Measurements from ENCODE around the gene PNPLA1. TPM values are rescaled to one million over a fixed set of nuclear protein-coding genes. Genes with fewer than 3 reads are reported as not detected.

PNPLA1 gene
- total RNA-seq, 2 donors from 2014 or later = not detected

DNA sequence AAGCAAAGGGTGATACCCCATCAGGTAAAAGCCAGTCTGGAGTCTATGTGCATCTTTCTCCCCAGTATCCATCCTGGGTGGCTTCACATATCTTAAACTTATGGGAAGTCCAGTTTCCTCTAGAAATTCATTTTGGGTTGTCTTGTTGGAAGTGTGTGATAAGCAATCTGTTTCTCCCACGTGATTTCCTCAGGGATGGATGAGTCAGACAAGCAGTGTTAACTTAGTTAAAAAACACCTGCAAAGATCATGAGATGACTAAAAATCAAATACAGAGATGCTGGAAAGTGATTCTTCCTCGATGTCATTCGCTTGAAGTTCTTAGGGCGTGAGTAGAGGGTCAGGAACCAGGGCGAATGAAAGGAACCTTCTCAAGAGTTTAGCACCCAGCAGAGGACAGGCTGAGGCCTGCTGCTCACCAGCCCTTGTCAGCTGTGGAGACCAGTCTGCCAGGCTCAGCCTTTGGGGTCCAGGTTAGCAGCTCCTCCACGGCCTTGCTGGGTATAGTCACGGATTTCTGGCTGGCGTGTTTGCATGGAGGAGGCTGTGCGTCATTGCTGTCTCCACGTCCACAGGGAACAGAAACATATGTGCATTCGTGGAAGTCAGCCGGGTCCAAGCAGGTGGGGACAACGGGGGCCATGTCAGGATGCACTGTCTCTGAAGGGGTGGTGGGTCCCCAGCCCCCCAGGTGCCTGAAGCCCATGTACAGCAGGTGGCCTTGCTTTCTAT lies 2.8 kb upstream of the PNPLA1 start:
- no peak overlapping the region for H3K9ac ChIP-seq (ENCODE audit: extremely low read depth, low read length, poor library complexity, severe bottlenecking)
- peaks cover 14% of the 10 kb centered on the region for H3K9me3 ChIP-seq (ENCODE audit: control insufficient read depth, low read length)
- no peaks in the 10 kb centered on the region for H3K27me3 ChIP-seq (ENCODE audit: control insufficient read depth, insufficient read depth, low read length, poor library complexity, severe bottlenecking)
- Mint-ChIP-seq H3K27ac (no peak overlapping the region), H3K4me3 (no peak overlapping the region), H3K36me3 (ENCODE audit: low read depth) (no peaks in the 10 kb centered on the region), H3K9me3 (peaks cover 5% of the 10 kb centered on the region), H3K27me3 (ENCODE audit: insufficient read depth) (peaks cover 20% of the 10 kb centered on the region), H3K4me1 (peaks cover 7% of the 10 kb centered on the region)
- H3K4me1 ChIP-seq (ENCODE audit: control insufficient read depth, insufficient read depth, low read length) = no peaks in the 10 kb centered on the region
- H3K27ac ChIP-seq (ENCODE audit: low read depth, low read length) = no peak overlapping the region
- DNase-seq = no peak
- 92 to 94% methylated on average over 13 of the region's 13 CpGs for WGBS, 2 experiments (ENCODE audit: insufficient coverage in 1 of 2, insufficient read length in 1 of 2)
- H3K36me3 ChIP-seq (ENCODE audit: control insufficient read depth, insufficient read depth, low read length) = no peaks in the 10 kb centered on the region
- TF ChIP-seq, protein P1, sequence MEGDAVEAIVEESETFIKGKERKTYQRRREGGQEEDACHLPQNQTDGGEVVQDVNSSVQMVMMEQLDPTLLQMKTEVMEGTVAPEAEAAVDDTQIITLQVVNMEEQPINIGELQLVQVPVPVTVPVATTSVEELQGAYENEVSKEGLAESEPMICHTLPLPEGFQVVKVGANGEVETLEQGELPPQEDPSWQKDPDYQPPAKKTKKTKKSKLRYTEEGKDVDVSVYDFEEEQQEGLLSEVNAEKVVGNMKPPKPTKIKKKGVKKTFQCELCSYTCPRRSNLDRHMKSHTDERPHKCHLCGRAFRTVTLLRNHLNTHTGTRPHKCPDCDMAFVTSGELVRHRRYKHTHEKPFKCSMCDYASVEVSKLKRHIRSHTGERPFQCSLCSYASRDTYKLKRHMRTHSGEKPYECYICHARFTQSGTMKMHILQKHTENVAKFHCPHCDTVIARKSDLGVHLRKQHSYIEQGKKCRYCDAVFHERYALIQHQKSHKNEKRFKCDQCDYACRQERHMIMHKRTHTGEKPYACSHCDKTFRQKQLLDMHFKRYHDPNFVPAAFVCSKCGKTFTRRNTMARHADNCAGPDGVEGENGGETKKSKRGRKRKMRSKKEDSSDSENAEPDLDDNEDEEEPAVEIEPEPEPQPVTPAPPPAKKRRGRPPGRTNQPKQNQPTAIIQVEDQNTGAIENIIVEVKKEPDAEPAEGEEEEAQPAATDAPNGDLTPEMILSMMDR (conservative IDR thresholded peaks at IDR 0.05) = no peak
- H3K4me3 ChIP-seq (ENCODE audit: low read length) = no peak overlapping the region

GRCh38 chr6:36267731-36268477 lies 2.0 kb upstream of the PNPLA1 start:
- TF ChIP-seq, protein P1 (conservative IDR thresholded peaks at IDR 0.05) = no peak
- no peaks in the 10 kb centered on the region for H3K4me1 ChIP-seq (ENCODE audit: control insufficient read depth, insufficient read depth, low read length)
- H3K27ac Mint-ChIP-seq = no peak overlapping the region
- peaks cover 14% of the 10 kb centered on the region for H3K9me3 ChIP-seq (ENCODE audit: control insufficient read depth, low read length)
- H3K4me3 ChIP-seq (ENCODE audit: low read length) = no peak overlapping the region
- no peaks in the 10 kb centered on the region for H3K36me3 Mint-ChIP-seq (ENCODE audit: low read depth)
- no peak for DNase-seq
- H3K27me3 ChIP-seq (ENCODE audit: control insufficient read depth, insufficient read depth, low read length, poor library complexity, severe bottlenecking) = no peaks in the 10 kb centered on the region
- H3K36me3 ChIP-seq (ENCODE audit: control insufficient read depth, insufficient read depth, low read length) = no peaks in the 10 kb centered on the region
- peaks cover 5% of the 10 kb centered on the region for H3K9me3 Mint-ChIP-seq
- no peak overlapping the region for H3K27ac ChIP-seq (ENCODE audit: low read depth, low read length)
- H3K4me3 Mint-ChIP-seq = no peak overlapping the region
- peaks cover 20% of the 10 kb centered on the region for H3K27me3 Mint-ChIP-seq (ENCODE audit: insufficient read depth)
- H3K9ac ChIP-seq (ENCODE audit: extremely low read depth, low read length, poor library complexity, severe bottlenecking) = no peak overlapping the region
- H3K4me1 Mint-ChIP-seq = peaks cover 11% of the 10 kb centered on the region
- WGBS, 2 experiments (ENCODE audit: insufficient coverage in 1 of 2, insufficient read length in 1 of 2) = 93 to 100% methylated on average over 2 to 4 of the region's 4 CpGs

DNA sequence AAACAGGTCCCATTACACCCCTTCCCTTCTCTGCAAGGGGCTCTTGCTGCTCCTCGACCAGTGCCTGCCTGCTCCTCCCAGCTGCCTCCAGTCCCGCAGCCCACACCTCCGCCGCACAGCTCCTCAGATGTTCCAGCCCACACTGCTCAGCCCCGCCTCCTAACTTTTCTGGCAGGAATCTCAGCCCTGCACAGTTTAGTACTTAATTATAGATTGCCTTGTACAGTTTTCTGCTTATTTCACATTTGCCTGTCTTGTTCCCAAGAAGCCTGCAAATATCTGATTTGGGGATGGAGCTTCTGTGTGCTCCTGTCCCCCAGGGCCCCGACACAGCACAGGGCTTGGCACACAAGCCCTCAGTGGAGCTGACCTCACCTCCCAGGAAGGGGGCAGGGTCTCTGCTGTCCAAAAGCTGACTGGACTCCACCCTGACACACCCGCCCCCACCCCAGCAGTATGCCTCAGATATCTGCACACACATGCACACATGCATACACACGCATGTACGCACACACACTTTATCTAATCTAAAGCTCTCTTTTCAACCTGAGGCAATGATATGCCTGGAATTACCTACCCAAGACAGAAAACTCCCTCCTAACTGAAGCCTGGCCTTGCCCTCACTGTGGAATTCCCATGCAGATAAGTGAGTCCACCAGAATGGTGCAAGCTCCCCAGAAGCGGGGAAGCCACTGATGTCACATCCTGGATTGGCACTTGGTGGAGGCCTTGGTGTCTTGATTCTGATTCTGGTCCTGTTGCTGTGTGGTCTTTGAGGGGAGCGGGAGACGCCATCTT lies 1.2 kb upstream of the PNPLA1 start:
- peaks cover 14% of the 10 kb centered on the region for H3K4me1 Mint-ChIP-seq
- Histone ChIP-seq H3K27me3 (ENCODE audit: control insufficient read depth, insufficient read depth, low read length, poor library complexity, severe bottlenecking) (no peaks in the 10 kb centered on the region), H3K9me3 (ENCODE audit: control insufficient read depth, low read length) (peaks cover 14% of the 10 kb centered on the region), H3K9ac (ENCODE audit: extremely low read depth, low read length, poor library complexity, severe bottlenecking) (no peak overlapping the region), H3K27ac (ENCODE audit: low read depth, low read length) (no peak overlapping the region), H3K4me3 (ENCODE audit: low read length) (no peak overlapping the region), H3K36me3 (ENCODE audit: control insufficient read depth, insufficient read depth, low read length) (no peaks in the 10 kb centered on the region), H3K4me1 (ENCODE audit: control insufficient read depth, insufficient read depth, low read length) (no peaks in the 10 kb centered on the region)
- H3K9me3 Mint-ChIP-seq = peaks cover 5% of the 10 kb centered on the region
- DNase-seq = no peak
- no peak overlapping the region for H3K4me3 Mint-ChIP-seq
- peaks cover 22% of the 10 kb centered on the region for H3K27me3 Mint-ChIP-seq (ENCODE audit: insufficient read depth)
- TF ChIP-seq, protein P1 (conservative IDR thresholded peaks at IDR 0.05) = no peak
- H3K27ac Mint-ChIP-seq = no peak overlapping the region
- 88 to 94% methylated on average over 6 to 11 of the region's 12 CpGs for WGBS, 2 experiments (ENCODE audit: insufficient coverage in 1 of 2, insufficient read length in 1 of 2)
- H3K36me3 Mint-ChIP-seq (ENCODE audit: low read depth) = no peaks in the 10 kb centered on the region

Data from endodermal cell (in vitro differentiated cells).